Measurements from ENCODE around the gene ISM1.
A peak's percentile ranks its signal among the peaks of the same experiment; 100 is the strongest.

Gene ISM1

DNA sequence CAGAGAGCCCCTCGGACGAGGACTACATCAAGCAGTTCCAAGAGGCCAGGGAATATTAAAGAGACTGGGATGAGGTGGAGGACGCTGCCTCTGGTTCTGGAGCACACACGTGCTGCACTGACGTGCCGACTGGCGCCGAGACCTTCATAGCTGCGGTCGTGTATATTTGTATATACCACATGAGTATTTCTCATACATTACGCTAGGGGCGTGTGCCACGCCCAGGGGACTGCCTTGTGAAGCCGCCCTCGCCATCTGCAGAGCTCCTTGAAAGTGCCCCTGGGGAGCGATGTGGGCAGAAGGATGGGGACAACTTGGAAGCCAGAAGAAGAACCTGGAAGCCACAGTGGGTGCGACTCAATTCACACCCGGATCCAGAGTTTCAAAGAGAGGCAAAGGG is 78.3 kb downstream of the ISM1 start:
- no peak overlapping the region for H3K4me3 ChIP-seq (replicated peaks; ENCODE audit: low read depth, low read length)
- no peak for DNase-seq (ENCODE audit: extremely low read depth, low read depth)
- TF ChIP-seq, protein P1, sequence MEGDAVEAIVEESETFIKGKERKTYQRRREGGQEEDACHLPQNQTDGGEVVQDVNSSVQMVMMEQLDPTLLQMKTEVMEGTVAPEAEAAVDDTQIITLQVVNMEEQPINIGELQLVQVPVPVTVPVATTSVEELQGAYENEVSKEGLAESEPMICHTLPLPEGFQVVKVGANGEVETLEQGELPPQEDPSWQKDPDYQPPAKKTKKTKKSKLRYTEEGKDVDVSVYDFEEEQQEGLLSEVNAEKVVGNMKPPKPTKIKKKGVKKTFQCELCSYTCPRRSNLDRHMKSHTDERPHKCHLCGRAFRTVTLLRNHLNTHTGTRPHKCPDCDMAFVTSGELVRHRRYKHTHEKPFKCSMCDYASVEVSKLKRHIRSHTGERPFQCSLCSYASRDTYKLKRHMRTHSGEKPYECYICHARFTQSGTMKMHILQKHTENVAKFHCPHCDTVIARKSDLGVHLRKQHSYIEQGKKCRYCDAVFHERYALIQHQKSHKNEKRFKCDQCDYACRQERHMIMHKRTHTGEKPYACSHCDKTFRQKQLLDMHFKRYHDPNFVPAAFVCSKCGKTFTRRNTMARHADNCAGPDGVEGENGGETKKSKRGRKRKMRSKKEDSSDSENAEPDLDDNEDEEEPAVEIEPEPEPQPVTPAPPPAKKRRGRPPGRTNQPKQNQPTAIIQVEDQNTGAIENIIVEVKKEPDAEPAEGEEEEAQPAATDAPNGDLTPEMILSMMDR (IDR thresholded peaks at IDR 0.05; ENCODE audit: low read depth, low read length, missing control alignments) = no peak

DNA sequence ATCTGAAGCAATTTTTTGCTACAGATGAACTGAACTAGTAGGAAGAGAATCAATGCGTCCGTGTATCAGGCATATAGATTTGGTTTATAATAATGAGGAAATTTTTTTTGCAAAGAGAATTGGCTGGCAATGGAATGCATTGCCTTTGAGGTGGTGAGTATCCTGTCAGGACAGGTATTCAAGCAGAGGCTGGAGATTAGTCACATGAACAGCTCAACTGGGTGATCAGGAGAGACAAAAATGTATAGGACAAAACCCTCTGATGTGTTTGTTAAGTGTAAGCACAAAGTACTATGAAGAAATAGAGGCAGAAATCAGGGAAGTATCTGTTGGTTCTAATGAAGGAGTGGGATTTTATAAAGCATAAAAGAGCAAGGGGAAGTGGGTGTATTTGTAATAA is 80.5 kb downstream of the ISM1 start:
- TF ChIP-seq, protein P1 (IDR thresholded peaks at IDR 0.05; ENCODE audit: low read depth, low read length, missing control alignments) = no peak
- H3K4me3 ChIP-seq (replicated peaks; ENCODE audit: low read depth, low read length) = no peak overlapping the region
- DNase-seq (ENCODE audit: extremely low read depth, low read depth) = no peak

GRCh38 chr20:13302647-13303450 is 81.8 kb downstream of the ISM1 start:
- TF ChIP-seq, protein P1 (IDR thresholded peaks at IDR 0.05; ENCODE audit: low read depth, low read length, missing control alignments) = peak; percentile 81
- H3K4me3 ChIP-seq (replicated peaks; ENCODE audit: low read depth, low read length) = no peak overlapping the region
- no peak for DNase-seq (ENCODE audit: extremely low read depth, low read depth)

DNA sequence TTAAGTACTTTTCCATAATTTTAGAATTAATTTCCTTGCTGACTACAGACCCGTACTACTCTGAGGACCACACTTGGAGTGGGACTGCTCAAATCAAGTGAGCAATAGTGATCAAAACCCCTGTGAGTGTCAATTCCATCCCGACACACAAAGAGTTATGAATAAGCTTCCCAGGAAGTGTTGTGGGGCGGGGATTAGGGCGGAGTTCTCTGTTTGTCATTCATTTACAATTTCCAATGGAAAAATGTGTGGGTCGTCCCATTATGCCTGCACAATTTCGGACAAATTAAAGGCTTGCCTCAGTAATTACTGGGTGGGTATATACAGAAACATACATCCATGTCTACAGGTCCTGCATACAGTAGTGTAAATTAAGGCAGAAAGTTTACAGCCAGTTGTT is 84.2 kb downstream of the ISM1 start:
- TF ChIP-seq, protein P1 (IDR thresholded peaks at IDR 0.05; ENCODE audit: low read depth, low read length, missing control alignments) = no peak
- no peak for DNase-seq (ENCODE audit: extremely low read depth, low read depth)
- no peak overlapping the region for H3K4me3 ChIP-seq (replicated peaks; ENCODE audit: low read depth, low read length)

DNA sequence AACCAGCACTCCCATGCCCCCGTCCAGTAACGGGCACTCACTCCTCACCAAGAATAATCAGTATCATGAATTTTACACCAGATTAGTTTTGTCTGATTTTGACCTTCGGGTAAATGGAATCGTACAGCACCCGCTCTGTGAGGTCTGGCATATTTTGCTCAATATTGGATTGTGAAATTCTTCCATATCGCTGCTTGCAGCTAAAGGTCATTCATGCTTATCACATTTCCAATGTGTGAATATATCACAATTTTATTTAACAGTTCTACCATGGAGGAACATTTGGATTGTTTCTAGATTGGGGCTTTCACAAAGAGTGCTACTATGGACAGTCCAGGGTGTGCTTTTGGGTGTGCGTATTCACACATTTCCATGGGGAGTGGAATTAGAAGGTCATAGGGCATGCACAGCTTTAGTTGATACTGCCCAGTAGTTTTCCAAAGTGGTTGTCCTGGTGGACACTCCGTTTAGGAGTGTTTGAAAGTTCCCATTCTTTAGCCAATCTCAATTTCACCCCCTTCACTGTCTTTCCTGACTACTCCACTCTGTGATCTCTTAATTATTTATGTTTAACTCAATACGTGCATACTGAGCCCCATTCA is 86.6 kb downstream of the ISM1 start:
- TF ChIP-seq, protein P1 (IDR thresholded peaks at IDR 0.05; ENCODE audit: low read depth, low read length, missing control alignments) = no peak
- H3K4me3 ChIP-seq (replicated peaks; ENCODE audit: low read depth, low read length) = no peak overlapping the region
- DNase-seq (ENCODE audit: extremely low read depth, low read depth) = no peak

- no peak overlapping the region for H3K4me3 ChIP-seq (replicated peaks; ENCODE audit: low read depth, low read length)
- no peak for DNase-seq (ENCODE audit: extremely low read depth, low read depth)
- TF ChIP-seq, protein P1 (IDR thresholded peaks at IDR 0.05; ENCODE audit: low read depth, low read length, missing control alignments) = no peak
These were observed 91.2 kb downstream of the ISM1 start for GRCh38 chr20:13312300-13312699.
